ENCODE results near the gene NTM.
A peak's percentile ranks its signal among the peaks of the same experiment; 100 is the strongest.

NTM gene

GRCh38 chr11:131510662-131511061 is 140.2 kb downstream of the NTM start:
- DNase-seq, result no peak

DNA sequence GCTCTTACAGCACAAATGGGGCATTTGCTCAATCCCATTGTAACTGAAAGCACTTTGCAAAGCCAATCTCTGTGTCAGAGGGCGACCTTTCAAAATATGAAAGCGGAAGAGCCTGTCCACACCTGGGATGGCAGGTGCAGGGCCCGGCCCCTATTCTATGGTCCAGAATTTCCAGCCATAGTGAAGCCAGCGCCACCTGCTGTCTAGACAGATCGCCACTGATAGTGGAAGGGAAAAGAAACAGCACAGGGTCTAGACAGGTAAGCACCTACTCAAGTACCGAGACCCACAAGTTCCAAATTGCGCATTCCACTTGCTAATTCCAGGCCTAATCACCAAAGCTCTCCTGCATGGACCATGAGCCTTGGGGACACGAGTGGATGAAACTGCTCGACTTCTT is 141.4 kb downstream of the NTM start:
- peak in 1 of 2 experiments; percentile 8 for DNase-seq

- DNase-seq, result no peak
Measured at GRCh38 chr11:131512228-131512627, 141.8 kb downstream of the NTM start.

GRCh38 chr11:131514062-131514461 is 143.6 kb downstream of the NTM start:
- DNase-seq, result no peak

GRCh38 chr11:131518305-131518838 is 148.0 kb downstream of the NTM start:
- no peak for DNase-seq

GRCh38 chr11:131522851-131523250 is 152.4 kb downstream of the NTM start:
- no peak for DNase-seq

DNA sequence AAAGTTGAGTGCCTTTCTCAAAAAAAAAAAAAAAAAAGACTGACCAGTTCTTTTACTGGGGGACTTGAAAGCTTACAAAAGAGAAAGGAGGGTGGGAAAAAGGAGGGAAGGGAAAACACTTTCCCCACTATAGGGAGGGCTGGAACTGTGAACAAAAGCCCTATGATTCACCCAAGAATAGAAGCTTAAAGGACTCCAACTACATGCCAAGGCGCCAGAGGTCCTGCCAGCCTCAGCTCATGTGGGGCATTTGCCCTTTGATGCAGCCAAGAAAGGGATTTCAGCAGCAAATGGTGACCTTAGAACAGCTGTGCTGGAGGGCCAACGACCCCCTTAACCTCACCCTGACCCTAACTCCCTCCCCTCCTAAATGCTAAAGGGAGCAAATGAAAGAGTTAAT is 160.0 kb downstream of the NTM start:
- DNase-seq, result no peak

- no peak for DNase-seq
Measured at GRCh38 chr11:131533149-131533548, 162.7 kb downstream of the NTM start.

- no peak for DNase-seq
Measured at GRCh38 chr11:131533998-131534397, 163.6 kb downstream of the NTM start.

DNA sequence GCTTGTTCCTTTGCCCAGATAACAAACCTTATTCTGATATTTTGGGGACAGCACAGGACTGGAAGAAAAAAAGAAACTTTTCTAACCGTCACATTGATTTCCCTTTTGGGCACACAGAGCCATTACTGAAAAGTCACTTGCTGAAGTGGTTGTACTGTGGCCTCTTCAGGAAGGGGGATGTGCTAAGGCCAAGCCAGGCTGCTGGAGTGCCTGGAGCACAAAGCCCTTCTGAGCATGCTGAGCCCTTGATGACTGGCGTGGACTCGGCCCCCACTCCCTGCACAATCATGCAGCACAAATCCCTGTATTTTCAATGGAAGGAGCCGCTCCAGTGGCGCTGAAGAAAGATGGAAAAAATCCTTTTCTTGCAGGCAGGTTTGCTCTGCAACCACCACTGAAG is 164.2 kb downstream of the NTM start:
- no peak for DNase-seq

DNA sequence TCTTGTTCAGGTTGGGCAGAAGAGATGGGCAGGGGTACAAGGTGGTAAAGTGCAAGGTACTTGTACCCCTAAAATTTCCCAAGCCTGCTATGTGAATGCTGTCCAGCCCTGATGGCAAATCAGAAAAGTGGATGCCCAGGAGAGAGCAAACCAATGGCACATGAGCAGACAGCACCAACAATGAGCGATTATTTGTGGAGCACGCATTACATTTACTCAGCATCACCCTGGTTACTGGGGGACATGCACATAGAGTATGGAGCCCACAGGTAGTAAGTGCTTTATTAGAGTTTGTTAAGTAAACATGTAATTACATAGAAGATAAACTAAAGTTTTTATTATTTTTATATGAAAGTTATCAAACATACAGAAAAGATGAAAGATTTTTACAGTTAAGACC is 165.7 kb downstream of the NTM start:
- DNase-seq, result no peak

GRCh38 chr11:131537196-131537595 is 166.8 kb downstream of the NTM start:
- no peak for DNase-seq

DNA sequence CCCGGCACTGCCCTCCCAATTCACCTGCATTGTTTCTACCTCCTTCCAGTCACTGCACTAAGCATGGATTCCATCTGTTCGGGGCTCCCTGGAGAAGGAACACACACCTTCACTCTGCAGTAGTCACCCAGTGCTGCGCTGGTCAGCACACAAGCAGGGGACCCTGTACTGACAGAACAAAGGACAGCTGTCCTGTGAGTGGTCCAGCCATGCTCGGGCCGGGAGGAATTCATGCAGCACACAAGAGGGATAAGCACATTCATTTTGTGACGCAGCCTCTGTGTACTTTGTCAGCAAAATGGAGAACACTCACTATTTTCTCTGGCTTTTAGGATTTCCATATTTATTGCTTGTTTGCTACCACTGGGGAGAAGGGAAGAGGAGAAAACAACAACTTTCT is 167.3 kb downstream of the NTM start:
- DNase-seq, result no peak

- DNase-seq, result no peak
Measured at GRCh38 chr11:131538322-131538721, 167.9 kb downstream of the NTM start.

GRCh38 chr11:131540676-131541075 is 170.3 kb downstream of the NTM start:
- DNase-seq, result no peak

DNA sequence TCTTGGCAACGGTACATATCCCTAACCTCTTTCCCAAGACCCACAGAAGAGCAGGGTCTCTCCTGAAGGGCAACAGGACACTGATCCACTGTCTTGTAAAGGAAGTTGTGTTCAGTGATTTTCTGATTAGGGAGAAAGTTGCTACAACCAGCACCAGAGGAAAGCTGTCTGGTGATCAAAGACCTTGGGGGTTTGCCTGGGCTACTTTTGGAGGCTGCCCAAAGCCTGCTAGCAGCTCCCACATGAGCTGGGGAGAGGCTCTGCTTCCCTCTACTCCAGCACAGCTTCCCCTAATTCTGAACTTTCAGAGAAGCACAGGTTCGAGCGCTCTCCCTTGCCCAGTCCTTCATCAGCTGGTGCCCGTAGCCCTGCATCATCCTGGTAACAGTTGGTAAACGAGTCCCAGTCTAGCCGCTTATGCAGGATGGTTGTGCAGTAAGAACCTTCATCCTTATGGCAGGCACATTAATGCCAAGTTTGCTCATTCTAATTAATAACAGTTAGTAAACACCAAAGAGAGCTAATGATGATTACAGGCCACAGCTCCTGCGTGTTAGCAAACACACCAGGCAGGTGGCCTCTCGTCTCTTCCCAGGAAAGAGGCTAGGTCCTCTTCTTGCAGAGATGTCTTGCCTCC is 173.1 kb downstream of the NTM start:
- DNase-seq, result no peak

DNA sequence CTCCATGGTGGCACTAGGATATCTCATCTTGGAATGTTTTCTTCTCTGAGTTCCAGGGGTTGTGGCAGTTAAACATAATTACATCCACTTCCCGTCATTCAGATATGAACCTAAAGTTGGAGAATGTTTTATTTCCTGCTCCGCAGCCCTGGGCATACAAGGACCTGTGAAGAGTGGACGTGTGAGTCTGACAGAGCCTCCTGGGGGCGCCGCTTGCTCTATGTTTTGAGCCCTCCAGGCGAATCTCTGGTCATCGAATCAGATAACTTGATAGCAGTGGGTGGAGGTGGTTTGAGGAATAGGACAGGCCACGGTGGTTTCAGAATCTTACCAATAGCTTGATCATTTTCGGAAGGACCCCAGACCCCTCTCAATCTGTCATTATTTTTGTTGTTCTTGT is 174.2 kb downstream of the NTM start:
- DNase-seq, result no peak

DNA sequence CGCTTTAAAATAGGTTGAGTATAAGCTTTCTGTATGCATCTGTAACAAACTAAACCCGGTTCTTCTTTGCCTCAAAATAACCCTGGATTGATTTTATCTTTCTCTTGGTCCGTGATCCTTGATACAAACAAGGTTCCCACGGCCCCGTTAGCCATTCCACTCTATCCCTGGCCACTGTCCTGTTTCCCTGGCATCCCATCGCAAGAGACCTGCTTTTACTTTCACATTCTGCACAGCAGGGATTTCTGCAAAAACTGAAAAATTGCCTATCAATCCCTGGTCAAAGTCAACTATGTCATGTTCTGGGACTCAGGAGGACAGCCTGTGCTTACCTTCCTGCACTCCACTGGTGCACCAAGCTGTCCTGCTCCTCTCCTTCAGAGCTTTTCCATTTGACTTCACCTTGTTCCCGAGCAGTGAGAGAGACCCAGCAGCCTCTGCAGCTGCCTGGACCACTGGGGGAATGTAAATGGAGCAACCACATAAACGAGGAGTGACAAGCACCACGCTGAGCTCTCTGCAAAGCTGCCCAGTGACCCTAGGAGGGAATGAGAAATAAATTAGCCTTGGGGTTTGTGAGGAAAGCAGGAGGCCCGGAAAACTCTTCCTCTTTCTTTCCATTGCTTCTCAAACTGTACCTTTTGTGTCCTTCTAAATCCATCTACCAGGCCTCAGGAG is 175.9 kb downstream of the NTM start:
- DNase-seq, result no peak

GRCh38 chr11:131549099-131549498 is 178.7 kb downstream of the NTM start:
- DNase-seq, result no peak

GRCh38 chr11:131549770-131550169 is 179.4 kb downstream of the NTM start:
- no peak for DNase-seq

DNA sequence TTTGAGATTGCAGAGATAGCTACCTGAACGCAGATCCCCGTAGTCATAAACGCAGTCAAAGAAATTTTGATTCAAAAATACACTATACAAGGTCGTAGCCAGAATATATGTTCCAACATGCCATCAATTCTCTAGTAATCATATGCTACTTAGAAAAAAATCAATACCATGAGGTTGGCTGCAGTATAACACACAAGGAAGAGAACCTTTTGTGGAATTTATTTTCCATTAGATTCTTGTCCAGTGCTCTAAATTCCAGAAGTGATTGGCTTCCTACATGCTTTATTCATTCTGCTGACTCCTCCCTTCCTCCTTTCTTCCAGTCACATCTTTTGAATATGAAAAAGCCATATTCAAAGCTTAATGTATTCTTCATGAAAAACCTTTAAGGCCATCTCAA is 189.9 kb downstream of the NTM start:
- DNase-seq, result no peak

DNA sequence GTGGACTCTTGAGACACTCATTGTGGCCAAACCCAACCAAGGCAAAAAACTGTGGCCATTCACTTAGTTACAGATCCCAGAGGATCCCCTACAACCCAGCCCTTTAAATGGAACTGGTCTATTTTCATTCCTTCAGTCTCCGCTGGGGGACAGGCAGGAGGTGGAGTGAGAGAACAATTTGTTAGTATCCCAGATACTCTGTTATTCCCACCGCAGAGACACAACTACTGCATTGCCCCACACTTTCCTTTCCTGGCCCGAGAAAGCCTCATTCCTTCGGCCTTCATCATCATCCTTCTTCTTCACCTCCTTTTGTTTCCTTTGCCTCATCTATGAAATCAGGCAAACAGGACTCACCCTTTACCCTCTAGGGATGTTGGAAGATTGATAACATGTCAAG is 191.1 kb downstream of the NTM start:
- no peak for DNase-seq

DNA sequence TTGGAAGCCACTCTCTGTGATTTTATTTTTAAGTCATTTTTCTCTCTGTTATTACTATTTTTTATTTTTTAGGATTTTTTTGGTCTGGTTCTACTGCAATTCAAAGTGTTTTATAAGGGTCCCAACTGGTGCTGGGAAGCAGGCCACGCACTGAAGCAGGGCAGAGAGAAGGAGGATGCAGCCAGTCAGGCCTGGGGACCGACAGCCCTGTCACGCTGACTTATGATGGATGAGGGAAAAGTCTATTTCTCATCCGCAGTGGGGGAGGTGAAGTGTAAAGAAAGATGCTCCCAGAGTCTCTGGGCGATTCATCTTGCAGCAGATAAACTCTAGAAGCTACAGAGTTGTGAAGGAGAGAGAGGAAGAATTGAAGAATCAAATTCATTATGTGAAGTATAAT is 191.6 kb downstream of the NTM start:
- no peak for DNase-seq

DNA sequence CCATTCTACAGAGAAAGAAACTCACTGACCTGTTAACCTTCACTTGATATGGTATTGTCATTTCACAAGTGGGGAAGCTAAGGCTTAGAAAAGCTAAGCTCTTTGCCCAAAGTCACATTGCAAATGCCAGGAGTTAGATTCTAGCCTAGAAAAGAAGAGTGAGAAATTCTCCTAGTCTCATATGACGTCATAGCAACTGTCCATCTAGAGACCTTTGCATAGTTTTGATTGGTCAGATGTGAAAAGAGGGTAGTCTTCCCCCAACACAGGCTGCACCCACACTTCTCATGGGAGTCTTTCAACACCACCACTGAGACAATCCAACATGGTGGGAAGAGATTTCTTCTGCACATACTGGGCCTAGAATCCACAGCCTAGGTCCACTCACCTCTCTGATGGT is 197.9 kb downstream of the NTM start:
- no peak for DNase-seq

- DNase-seq, result no peak
Measured at GRCh38 chr11:131571571-131571970, 201.2 kb downstream of the NTM start.
